Endothelial cell of umbilical vein (primary cell): ENCODE results near the gene GAB1.

ENCODE experiments used
- CTCF ChIP-seq, 2 donors: IDR thresholded peaks; 1 replicate in 1 of 2; 2 replicates in 1 of 2; pipeline ENCODE4 v1.5.1; 2011; ENCODE audit warnings: low read length in 2 of 2, mild to moderate bottlenecking in 2 of 2, moderate library complexity in 2 of 2, control low read depth in 1 of 2, inconsistent platforms in 1 of 2, low read depth in 1 of 2; ENCODE audit not compliant: insufficient read depth in 1 of 2; ENCODE audit errors: extremely low read depth in 1 of 2
- EZH2 ChIP-seq: IDR thresholded peaks from 2 replicates; pipeline ENCODE4 v1.6.1; 2012; ENCODE audit warnings: borderline replicate concordance, low read depth, mild to moderate bottlenecking, moderate library complexity, low read length, inconsistent platforms; ENCODE audit not compliant: severe bottlenecking
- FOS ChIP-seq: IDR thresholded peaks from 2 replicates; pipeline ENCODE4 v1.6.1; 2011; ENCODE audit warnings: mild to moderate bottlenecking, low read length, moderate library complexity, borderline replicate concordance; ENCODE audit not compliant: insufficient read depth
- GATA2 ChIP-seq: IDR thresholded peaks from 2 replicates; pipeline ENCODE4 v1.7.0; 2011; ENCODE audit warnings: low read depth, mild to moderate bottlenecking, moderate library complexity, mixed read lengths, low read length; ENCODE audit not compliant: insufficient read length, insufficient read depth
- JUN ChIP-seq: IDR thresholded peaks from 2 replicates; pipeline ENCODE4 v1.6.1; 2011; ENCODE audit warnings: borderline replicate concordance, low read depth; ENCODE audit not compliant: insufficient read length, insufficient read depth
- MAX ChIP-seq: IDR thresholded peaks from 2 replicates; pipeline ENCODE4 v1.6.1; 2011; ENCODE audit not compliant: insufficient read depth, insufficient read length
- MYC ChIP-seq: IDR thresholded peaks from one replicate; pipeline ENCODE4 v1.6.1; 2011; ENCODE audit warnings: mild to moderate bottlenecking, low read depth, low read length
- POLR2A ChIP-seq: IDR thresholded peaks from 2 replicates; pipeline ENCODE4 v1.6.1; 2012; ENCODE audit warnings: low read depth, mild to moderate bottlenecking, control low read depth, low read length
- POLR2AphosphoS5 ChIP-seq: IDR thresholded peaks from 2 replicates; pipeline ENCODE4 v1.6.1; 2012; ENCODE audit warnings: low read depth, mild to moderate bottlenecking, control low read depth, low read length, moderate library complexity; ENCODE audit not compliant: insufficient read depth

DNA sequence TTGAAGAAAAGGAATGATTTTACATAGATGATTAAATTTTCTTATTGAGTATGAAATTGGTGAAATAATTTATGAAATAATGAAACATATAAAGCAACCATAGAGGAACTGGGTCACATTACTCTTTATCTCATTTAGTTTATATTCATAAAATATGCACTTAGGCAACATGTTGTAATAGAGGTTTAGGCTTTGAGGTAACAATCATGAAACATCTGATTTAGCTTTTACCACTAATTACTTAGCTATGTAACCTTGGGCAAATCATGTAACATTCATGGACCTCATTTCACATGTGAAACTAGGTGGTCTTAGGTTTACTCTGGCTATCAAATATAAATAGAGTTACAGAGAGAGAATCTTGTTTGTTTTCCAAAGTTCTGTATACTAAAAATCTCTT is 122.3 kb downstream of the GAB1 start:
- no peak for TF ChIP-seq POLR2A
- TF ChIP-seq EZH2, result no peak
- no peak for TF ChIP-seq CTCF (IDR thresholded peaks at IDR 0.05; ENCODE audit: extremely low read depth in 1 of 2, insufficient read depth in 1 of 2, low read depth in 1 of 2, low read length in 2 of 2)
- no peak for TF ChIP-seq POLR2AphosphoS5
- TF ChIP-seq MYC, result no peak
- TF ChIP-seq GATA2, result no peak
- no peak for TF ChIP-seq MAX
- TF ChIP-seq JUN, result no peak
- no peak for TF ChIP-seq FOS
